Type B pancreatic cell (in vitro differentiated cells): ENCODE results near the gene MYH8. TPM values are rescaled to one million over a fixed set of nuclear protein-coding genes. Genes with fewer than 3 reads are reported as not detected.

ENCODE experiments used
- DNase-seq: peaks from one replicate; pipeline ENCODE4 v3.0.0; 2021; ENCODE audit warnings: mixed read lengths; ENCODE audit not compliant: unreplicated experiment; ENCODE audit errors: extremely low spot score
- H3K27ac Mint-ChIP-seq: 2 replicates; pipeline ENCODE4 v1.8.0; 2021; ENCODE audit warnings: mild to moderate bottlenecking, mixed read lengths
- H3K27me3 Mint-ChIP-seq: 2 replicates; pipeline ENCODE4 v1.8.0; 2021; ENCODE audit warnings: mixed read lengths
- H3K36me3 Mint-ChIP-seq: 2 replicates; pipeline ENCODE4 v1.8.0; 2021; ENCODE audit warnings: mixed read lengths
- H3K4me1 Mint-ChIP-seq: one replicate; pipeline ENCODE4 v1.8.0; 2021; ENCODE audit warnings: mixed read lengths; ENCODE audit not compliant: unreplicated experiment
- H3K4me3 Mint-ChIP-seq: 2 replicates; pipeline ENCODE4 v1.8.0; 2021; ENCODE audit warnings: mild to moderate bottlenecking, mixed read lengths
- H3K9me3 Mint-ChIP-seq: 2 replicates; pipeline ENCODE4 v1.8.0; 2021; ENCODE audit warnings: mixed read lengths
- long read RNA-seq: library from polyadenylated mRNA; unstranded; transcript quantifications from one replicate; pipeline ENCODE4 v2.0.0, GENCODE V29; 2020
- total RNA-seq: library from RNA; stranded (reverse); gene quantifications from 2 replicates; pipeline ENCODE4 v1.2.1, GENCODE V29; 2021; ENCODE audit warnings: low replicate concordance
- TF ChIP-seq, protein P1 (sequence below): fragments of 200-600 bp; sonication (generic); conservative IDR thresholded peaks from 2 replicates; pipeline ENCODE4 v1.5.0; 2021; ENCODE audit warnings: antibody characterized with exemption, mild to moderate bottlenecking

MYH8 gene
- total RNA-seq = 0.05 and 0.68 TPM in 2 replicates
- long read RNA-seq = 0 reads

GRCh38 chr17:10421900-10422542, at the start of gene MYH8:
Gene MYH8 (minus strand): TSS chr17:10421950. CDS start chr17:10420227, 1,723 bp downstream.
- DNase-seq = no peak
- H3K9me3 Mint-ChIP-seq = no peaks in the 10 kb centered on the region
- H3K27me3 Mint-ChIP-seq = no peaks in the 10 kb centered on the region
- H3K4me1 Mint-ChIP-seq = no peaks in the 10 kb centered on the region
- H3K36me3 Mint-ChIP-seq = no peaks in the 10 kb centered on the region
- TF ChIP-seq, protein P1, sequence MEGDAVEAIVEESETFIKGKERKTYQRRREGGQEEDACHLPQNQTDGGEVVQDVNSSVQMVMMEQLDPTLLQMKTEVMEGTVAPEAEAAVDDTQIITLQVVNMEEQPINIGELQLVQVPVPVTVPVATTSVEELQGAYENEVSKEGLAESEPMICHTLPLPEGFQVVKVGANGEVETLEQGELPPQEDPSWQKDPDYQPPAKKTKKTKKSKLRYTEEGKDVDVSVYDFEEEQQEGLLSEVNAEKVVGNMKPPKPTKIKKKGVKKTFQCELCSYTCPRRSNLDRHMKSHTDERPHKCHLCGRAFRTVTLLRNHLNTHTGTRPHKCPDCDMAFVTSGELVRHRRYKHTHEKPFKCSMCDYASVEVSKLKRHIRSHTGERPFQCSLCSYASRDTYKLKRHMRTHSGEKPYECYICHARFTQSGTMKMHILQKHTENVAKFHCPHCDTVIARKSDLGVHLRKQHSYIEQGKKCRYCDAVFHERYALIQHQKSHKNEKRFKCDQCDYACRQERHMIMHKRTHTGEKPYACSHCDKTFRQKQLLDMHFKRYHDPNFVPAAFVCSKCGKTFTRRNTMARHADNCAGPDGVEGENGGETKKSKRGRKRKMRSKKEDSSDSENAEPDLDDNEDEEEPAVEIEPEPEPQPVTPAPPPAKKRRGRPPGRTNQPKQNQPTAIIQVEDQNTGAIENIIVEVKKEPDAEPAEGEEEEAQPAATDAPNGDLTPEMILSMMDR = no peak
- no peak within 1 kb of the TSS for H3K27ac Mint-ChIP-seq
- no peak within 1 kb of the TSS for H3K4me3 Mint-ChIP-seq

DNA sequence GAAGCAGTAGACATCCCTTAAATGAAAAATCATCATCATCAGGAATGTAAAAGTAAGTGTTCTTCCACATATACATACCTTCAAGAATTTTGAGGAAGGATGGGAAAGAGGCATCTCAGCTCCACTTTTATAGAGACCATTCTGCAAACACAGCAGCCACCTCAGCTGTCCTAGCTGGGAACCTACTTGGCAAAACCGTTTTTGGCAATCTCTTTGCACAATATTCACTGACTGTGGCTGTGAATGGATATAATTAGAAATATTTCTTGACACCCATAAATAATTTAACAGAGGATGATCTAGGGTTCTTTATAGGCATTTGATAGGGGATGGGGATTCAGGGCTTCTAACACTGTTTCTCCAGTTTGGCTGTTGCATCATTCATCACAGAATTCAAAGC, 47.7 kb upstream of the MYH8 start, which contains the start of gene MYH4:
Gene MYH4, minus strand, starts transcription at position 101 of the 400 bp plus-strand sequence. CDS start 2,814 bp downstream, outside the sequence.
- Mint-ChIP-seq H3K36me3 (no peaks in the 10 kb centered on the region), H3K9me3 (no peaks in the 10 kb centered on the region), H3K27me3 (peaks cover 9% of the 10 kb centered on the region), H3K27ac (no peak within 1 kb of the TSS), H3K4me3 (no peak within 1 kb of the TSS), H3K4me1 (no peaks in the 10 kb centered on the region)
- no peak for DNase-seq
- TF ChIP-seq, protein P1 = no peak

- TF ChIP-seq, protein P1 = peak; percentile 48
- H3K36me3 Mint-ChIP-seq = no peaks in the 10 kb centered on the region
- H3K9me3 Mint-ChIP-seq = no peaks in the 10 kb centered on the region
- H3K27me3 Mint-ChIP-seq = peaks cover 46% of the 10 kb centered on the region
- H3K4me3 Mint-ChIP-seq = no peak overlapping the region
- H3K27ac Mint-ChIP-seq = no peak overlapping the region
- no peaks in the 10 kb centered on the region for H3K4me1 Mint-ChIP-seq
- DNase-seq = no peak
Observed at GRCh38 chr17:10463402-10463801, 41.7 kb upstream of the MYH8 start.

- no peak overlapping the region for H3K27ac Mint-ChIP-seq
- DNase-seq = no peak
Observed at GRCh38 chr17:10460062-10460461, 38.3 kb upstream of the MYH8 start.

GRCh38 chr17:10458701-10459100, 37.0 kb upstream of the MYH8 start:
- Mint-ChIP-seq H3K27ac (no peak overlapping the region), H3K4me3 (no peak overlapping the region), H3K27me3 (peaks cover 67% of the 10 kb centered on the region), H3K4me1 (no peaks in the 10 kb centered on the region), H3K9me3 (no peaks in the 10 kb centered on the region), H3K36me3 (no peaks in the 10 kb centered on the region)
- TF ChIP-seq, protein P1 = no peak
- DNase-seq = no peak

More at GRCh38 chr17:10460062-10460461, 38.3 kb upstream of the MYH8 start:
- peaks cover 60% of the 10 kb centered on the region for H3K27me3 Mint-ChIP-seq
- H3K4me3 Mint-ChIP-seq = no peak overlapping the region
- H3K9me3 Mint-ChIP-seq = no peaks in the 10 kb centered on the region
- TF ChIP-seq, protein P1 = no peak
- H3K36me3 Mint-ChIP-seq = no peaks in the 10 kb centered on the region
- H3K4me1 Mint-ChIP-seq = no peaks in the 10 kb centered on the region
